Nephron (organoid): ENCODE measurements around the gene ADAMTS2.

Experiments used
- H3K27ac Mint-ChIP-seq, 3 experiments: 2 replicates each; pipeline ENCODE4 v1.8.0; 2020; ENCODE audit warnings: mixed read lengths in 3 of 3, mild to moderate bottlenecking in 2 of 3, moderate library complexity in 1 of 3
- H3K27me3 Mint-ChIP-seq: 2 replicates; pipeline ENCODE4 v1.8.0; 2021; ENCODE audit warnings: low read depth, mild to moderate bottlenecking, moderate library complexity, mixed read lengths
- H3K36me3 Mint-ChIP-seq: 2 replicates; pipeline ENCODE4 v1.8.0; 2020; ENCODE audit warnings: low read depth, mixed read lengths
- H3K4me1 Mint-ChIP-seq: 2 replicates; pipeline ENCODE4 v1.8.0; 2020; ENCODE audit warnings: mixed read lengths
- H3K4me3 Mint-ChIP-seq, 3 experiments: 2 replicates each; pipeline ENCODE4 v1.8.0; 2020; ENCODE audit warnings: mild to moderate bottlenecking in 3 of 3, mixed read lengths in 3 of 3, moderate library complexity in 2 of 3
- H3K9me3 Mint-ChIP-seq: 2 replicates; pipeline ENCODE4 v1.8.0; 2020; ENCODE audit warnings: mixed read lengths
- CTCF ChIP-seq, 3 experiments: fragments of 200-600 bp; sonication (generic); IDR thresholded peaks; one replicate each; pipeline ENCODE4 v1.5.0; 2021; ENCODE audit warnings: antibody characterized with exemption in 3 of 3; ENCODE audit not compliant: unreplicated experiment in 3 of 3

Gene ADAMTS2

GRCh38 chr5:179137643-179138567, 207.4 kb downstream of the ADAMTS2 start:
- H3K9me3 Mint-ChIP-seq = peaks cover 1% of the 10 kb centered on the region
- peaks cover 4% of the 10 kb centered on the region for H3K27me3 Mint-ChIP-seq
- no peak overlapping the region for H3K4me3 Mint-ChIP-seq
- H3K27ac Mint-ChIP-seq = no peak overlapping the region
- no peak for TF ChIP-seq CTCF (IDR thresholded peaks at IDR 0.05; ENCODE audit: unreplicated experiment in 3 of 3)
- H3K36me3 Mint-ChIP-seq = peaks cover 7% of the 10 kb centered on the region
- H3K4me1 Mint-ChIP-seq = peaks cover 4% of the 10 kb centered on the region

- Mint-ChIP-seq H3K4me3 (no peak overlapping the region), H3K9me3 (peaks cover 4% of the 10 kb centered on the region), H3K27ac (no peak overlapping the region), H3K4me1 (peaks cover 4% of the 10 kb centered on the region), H3K27me3 (peaks cover 4% of the 10 kb centered on the region), H3K36me3 (peaks cover 10% of the 10 kb centered on the region)
- TF ChIP-seq CTCF (IDR thresholded peaks at IDR 0.05; ENCODE audit: unreplicated experiment in 3 of 3) = no peak
Measured at GRCh38 chr5:179137016-179137642, 208.1 kb downstream of the ADAMTS2 start.

GRCh38 chr5:179135441-179136215, 209.6 kb downstream of the ADAMTS2 start:
- peaks cover 4% of the 10 kb centered on the region for H3K27me3 Mint-ChIP-seq
- no peak overlapping the region for H3K4me3 Mint-ChIP-seq
- peaks cover 10% of the 10 kb centered on the region for H3K36me3 Mint-ChIP-seq
- peaks cover 4% of the 10 kb centered on the region for H3K4me1 Mint-ChIP-seq
- H3K9me3 Mint-ChIP-seq = peaks cover 4% of the 10 kb centered on the region
- no peak overlapping the region for H3K27ac Mint-ChIP-seq
- TF ChIP-seq CTCF (IDR thresholded peaks at IDR 0.05; ENCODE audit: unreplicated experiment in 3 of 3) = no peak

- Mint-ChIP-seq H3K36me3 (peaks cover 10% of the 10 kb centered on the region), H3K27me3 (peaks cover 4% of the 10 kb centered on the region), H3K4me1 (no peaks in the 10 kb centered on the region), H3K9me3 (peaks cover 4% of the 10 kb centered on the region), H3K27ac (no peak overlapping the region), H3K4me3 (no peak overlapping the region)
- no peak for TF ChIP-seq CTCF (IDR thresholded peaks at IDR 0.05; ENCODE audit: unreplicated experiment in 3 of 3)
Measured at GRCh38 chr5:179135006-179135405, 210.3 kb downstream of the ADAMTS2 start.

GRCh38 chr5:179134511-179134910, 210.8 kb downstream of the ADAMTS2 start:
- Mint-ChIP-seq H3K9me3 (peaks cover 4% of the 10 kb centered on the region), H3K4me3 (no peak overlapping the region), H3K36me3 (peaks cover 10% of the 10 kb centered on the region), H3K4me1 (peaks cover under 1% of the 10 kb centered on the region), H3K27ac (no peak overlapping the region), H3K27me3 (peaks cover 4% of the 10 kb centered on the region)
- TF ChIP-seq CTCF (IDR thresholded peaks at IDR 0.05; ENCODE audit: unreplicated experiment in 3 of 3) = no peak
